ENCODE data around the gene NUP62. TPM values are rescaled to one million over a fixed set of nuclear protein-coding genes. Genes with fewer than 3 reads are reported as not detected.

The NUP62 gene
- total RNA-seq = 7.1 and 13.4 TPM in 2 replicates

GRCh38 chr19:49929121-49929610 lies at the start of gene NUP62, which contains the start of gene ATF5:
TSS of gene NUP62 (minus strand) at chr19:49929504. CDS start at chr19:49909807, 19,697 bp downstream.
TSS of gene ATF5 (plus strand) at chr19:49929205. CDS start at chr19:49930851, 1,646 bp downstream.

GRCh38 chr19:49960980-49961379 lies 31.7 kb upstream of the NUP62 start, which contains the start of gene SIGLEC11:
TSS of gene SIGLEC11 (minus strand) at chr19:49961172. CDS start at chr19:49961081, 91 bp downstream.

GRCh38 chr19:49896863-49897621 lies 32.3 kb downstream of the NUP62 start, which contains the start of gene IL4I1:
TSS of gene IL4I1 (minus strand) at chr19:49896887. CDS start at chr19:49896160, 727 bp downstream.

DNA sequence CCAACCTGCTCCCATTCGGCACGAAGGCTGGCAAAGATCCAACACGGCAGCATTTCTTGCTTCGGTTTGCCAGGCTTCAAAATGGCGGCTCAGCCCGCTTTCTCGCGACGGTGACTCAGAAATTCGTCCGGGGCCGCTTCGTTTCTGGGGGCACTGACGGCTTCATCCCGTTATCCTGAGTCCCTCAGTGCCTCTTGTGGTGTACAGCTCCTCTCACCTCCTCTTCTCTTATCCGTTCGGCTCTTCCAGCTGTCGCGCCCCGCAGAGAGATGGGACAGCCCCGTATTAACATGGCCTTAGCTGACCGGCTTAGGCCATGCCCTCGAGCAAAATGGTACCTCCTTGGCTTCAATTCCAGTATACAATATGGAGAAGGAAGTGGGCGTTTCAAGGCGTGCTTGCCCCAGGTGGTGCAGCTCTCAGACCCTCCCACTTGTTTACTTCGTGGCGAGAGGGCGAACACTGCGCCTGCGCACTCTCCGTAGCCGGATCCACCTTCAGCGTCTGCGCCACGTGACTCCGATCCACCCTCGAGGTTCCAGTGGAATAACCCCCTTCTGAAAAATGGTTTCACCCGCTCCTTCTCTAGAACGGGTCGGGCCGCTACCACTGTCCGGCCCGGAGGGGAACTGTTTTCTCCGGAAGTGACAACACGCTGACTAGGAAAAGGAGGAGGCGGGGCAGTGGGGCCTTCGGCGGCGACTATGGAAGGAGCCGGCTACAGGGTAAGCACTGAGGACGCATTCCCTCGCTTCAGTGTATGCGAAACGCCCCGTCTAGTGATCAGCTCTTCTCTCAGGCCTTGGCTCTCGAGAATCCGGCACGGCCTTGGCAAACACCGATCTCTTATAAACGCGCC lies 52.1 kb downstream of the NUP62 start, which contains the start of the genes AKT1S1 and TBC1D17:
Gene AKT1S1, minus strand, starts transcription at position 336 of the 859 bp plus-strand sequence. CDS start 4,060 bp downstream, outside the sequence.
Gene TBC1D17, plus strand, starts transcription at position 683 of the 859 bp plus-strand sequence. Its CDS starts 22 bp downstream, at position 705.

GRCh38 chr19:49866933-49867782 lies 62.1 kb downstream of the NUP62 start, which contains the start of gene PNKP:
TSS of gene PNKP (minus strand) at chr19:49867576. CDS start at chr19:49867204, 372 bp downstream.

Other genes with a start within 250 kb of the NUP62 start
- gene ADM5, start 239.9 kb downstream of the NUP62 start, total RNA-seq = 0.28 and 0.46 TPM in 2 replicates
- gene CPT1C, start 238.4 kb downstream of the NUP62 start, total RNA-seq = 29.2 and 40.4 TPM in 2 replicates
- 0.85 and 1.6 TPM in 2 replicates for gene TSKS, start 166.2 kb downstream of the NUP62 start, total RNA-seq
- 67.6 and 89.1 TPM in 2 replicates for gene AP2A1, start 162.5 kb downstream of the NUP62 start, total RNA-seq
- gene FUZ, start 116.2 kb downstream of the NUP62 start, total RNA-seq = 23.8 and 26.1 TPM in 2 replicates
- gene MED25, start 111.2 kb downstream of the NUP62 start, total RNA-seq = 11.1 and 16.8 TPM in 2 replicates
- gene PTOV1, start 78.3 kb downstream of the NUP62 start, total RNA-seq = 47.9 and 61.5 TPM in 2 replicates
- gene PNKP, start 61.9 kb downstream of the NUP62 start, total RNA-seq = 26.9 and 33.4 TPM in 2 replicates
- 7.5 and 12.1 TPM in 2 replicates for gene AKT1S1, start 52.1 kb downstream of the NUP62 start, total RNA-seq
- 7.5 and 10.2 TPM in 2 replicates for gene TBC1D17, start 51.8 kb downstream of the NUP62 start, total RNA-seq
- 0.14 and 0.46 TPM in 2 replicates for gene IL4I1, start 32.6 kb downstream of the NUP62 start, total RNA-seq
- 15.5 and 16.3 TPM in 2 replicates for gene ATF5, start 299 bp downstream of the NUP62 start, total RNA-seq
- gene SIGLEC11, start 31.7 kb upstream of the NUP62 start, total RNA-seq = not detected in 2 replicates
- gene VRK3, start 95.9 kb upstream of the NUP62 start, total RNA-seq = 19.3 TPM in 2 replicates
- gene ZNF473, start 96.5 kb upstream of the NUP62 start, total RNA-seq = 4.6 and 5.2 TPM in 2 replicates
- not detected in 2 replicates for gene IZUMO2, start 233.8 kb upstream of the NUP62 start, total RNA-seq